ENCODE measurements around the gene HOXD3.

Gene HOXD3

DNA sequence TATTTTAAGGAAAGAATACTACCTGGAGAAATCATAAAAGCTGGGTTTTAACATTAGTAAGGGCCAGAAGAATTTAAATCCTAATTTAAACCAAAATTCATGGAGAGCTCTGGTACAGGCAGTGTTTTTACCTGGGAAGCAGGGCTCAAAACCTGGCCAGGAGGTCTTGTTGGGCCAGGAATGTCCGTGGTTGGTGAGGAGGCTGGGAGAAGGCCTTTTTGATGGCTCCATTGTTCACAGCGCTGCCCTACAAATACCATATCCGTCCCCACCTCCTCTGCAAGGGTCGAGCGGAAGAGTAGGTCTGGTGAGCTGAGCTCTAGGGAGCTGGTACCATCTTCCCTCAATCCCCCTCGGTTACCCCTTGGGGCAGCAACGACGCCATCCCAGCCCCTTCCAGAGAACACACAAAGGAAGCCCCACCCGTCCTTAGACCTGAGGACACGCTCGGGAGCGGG lies 20.5 kb downstream of the HOXD3 start:
- no peak for DNase-seq (ENCODE audit: low read depth in 3 of 3)

DNA sequence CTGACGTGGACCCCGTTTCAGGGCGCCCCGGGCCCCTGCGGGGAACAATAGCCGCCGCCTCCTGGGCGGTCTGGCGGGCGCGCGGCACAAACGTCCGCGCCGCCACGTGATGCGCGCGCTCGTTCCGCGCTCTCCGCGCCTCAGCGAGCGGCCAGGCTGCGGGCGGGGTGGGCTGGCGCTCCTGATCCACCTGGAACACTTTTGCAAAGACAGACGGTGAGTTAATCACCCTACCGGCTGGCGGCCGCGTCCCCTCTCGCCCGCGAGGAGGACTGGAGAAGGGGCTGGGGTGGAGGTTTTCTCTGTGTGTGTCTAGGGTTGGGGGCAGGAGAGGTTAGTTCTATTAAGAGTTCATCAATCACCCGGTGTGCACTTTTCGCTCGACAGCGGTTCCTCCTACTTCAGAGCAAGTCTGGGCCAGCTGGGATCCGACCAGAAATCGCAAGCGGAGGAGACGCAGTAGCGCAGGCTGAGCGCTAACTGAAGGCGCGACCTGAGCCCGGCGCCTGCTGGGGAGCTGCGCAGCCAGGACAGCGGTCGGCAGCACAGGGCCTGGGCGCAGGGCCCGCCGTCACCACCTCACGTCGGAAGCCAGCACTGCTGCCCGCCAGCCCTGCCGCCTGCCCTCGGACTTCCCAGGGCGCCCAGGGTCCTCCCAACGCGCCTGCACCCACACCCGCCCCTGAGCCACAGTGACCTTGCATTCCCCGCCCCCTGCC lies 21.1 kb downstream of the HOXD3 start:
- no peak for DNase-seq (ENCODE audit: low read depth in 3 of 3)

DNA sequence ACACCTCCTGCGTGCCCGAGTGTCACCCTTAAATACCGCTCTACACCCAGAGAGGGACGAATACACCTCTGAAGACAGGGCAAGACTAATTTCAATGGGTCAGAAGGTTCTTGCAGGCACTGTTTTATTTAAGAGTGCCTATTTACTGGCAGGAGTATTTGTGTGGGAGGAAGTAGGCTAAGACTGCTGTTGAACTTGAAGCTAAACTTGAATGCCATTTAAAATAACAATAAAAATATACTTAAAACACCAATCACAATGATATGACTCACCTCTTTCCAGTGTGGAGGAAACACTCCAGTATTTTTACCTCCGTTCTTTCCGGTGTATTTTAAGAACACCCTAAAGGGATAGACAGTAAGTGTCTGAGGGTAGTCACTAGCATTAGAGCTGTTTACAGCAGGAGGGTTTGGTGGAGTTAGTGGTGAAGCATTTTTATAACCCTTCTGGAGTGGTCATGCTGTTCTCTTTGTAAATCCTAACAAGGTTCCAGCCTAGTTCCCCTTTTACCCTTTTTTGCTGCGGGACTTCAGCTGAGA lies 21.7 kb downstream of the HOXD3 start:
- no peak for DNase-seq (ENCODE audit: low read depth in 3 of 3)

DNA sequence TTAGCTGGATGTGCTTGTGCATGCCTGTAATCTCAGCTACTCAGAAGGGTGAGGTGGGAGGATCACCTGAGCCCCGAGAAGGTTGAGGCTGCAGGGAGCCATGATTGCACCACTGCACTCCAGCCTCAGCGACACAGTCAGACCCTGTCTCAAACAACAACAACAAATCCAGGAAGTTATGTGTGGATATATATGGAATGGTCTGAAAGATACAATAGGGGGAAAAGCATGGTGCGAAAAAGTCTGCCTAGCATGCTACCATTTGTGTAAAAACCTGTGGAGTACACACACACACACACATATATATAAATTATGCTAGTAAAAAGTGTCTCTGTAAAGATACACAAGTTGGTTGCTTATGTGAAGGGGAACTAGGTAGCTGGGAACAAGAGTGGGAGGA lies 24.4 kb downstream of the HOXD3 start:
- DNase-seq (ENCODE audit: low read depth in 3 of 3), result no peak

DNA sequence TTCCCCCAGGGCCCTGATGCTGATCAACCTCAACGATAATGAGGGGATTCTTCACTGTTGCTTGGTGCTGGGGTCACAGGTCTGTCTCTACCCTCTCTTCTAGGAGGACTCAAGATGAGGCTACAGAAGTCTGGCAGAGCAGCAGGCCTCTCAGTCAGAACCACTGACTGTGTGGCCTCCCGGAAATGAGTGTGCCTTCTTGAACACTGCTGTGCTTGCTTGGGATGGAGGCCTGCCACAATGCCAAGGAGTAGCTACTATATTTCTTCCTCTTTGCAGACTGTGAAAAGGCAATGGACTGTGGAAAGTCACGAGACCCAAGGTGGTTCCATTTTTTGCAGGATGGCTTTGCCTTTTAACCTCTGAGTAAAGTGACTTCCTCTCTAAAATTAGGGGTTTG lies 25.6 kb downstream of the HOXD3 start:
- DNase-seq (ENCODE audit: low read depth in 3 of 3), result no peak

DNA sequence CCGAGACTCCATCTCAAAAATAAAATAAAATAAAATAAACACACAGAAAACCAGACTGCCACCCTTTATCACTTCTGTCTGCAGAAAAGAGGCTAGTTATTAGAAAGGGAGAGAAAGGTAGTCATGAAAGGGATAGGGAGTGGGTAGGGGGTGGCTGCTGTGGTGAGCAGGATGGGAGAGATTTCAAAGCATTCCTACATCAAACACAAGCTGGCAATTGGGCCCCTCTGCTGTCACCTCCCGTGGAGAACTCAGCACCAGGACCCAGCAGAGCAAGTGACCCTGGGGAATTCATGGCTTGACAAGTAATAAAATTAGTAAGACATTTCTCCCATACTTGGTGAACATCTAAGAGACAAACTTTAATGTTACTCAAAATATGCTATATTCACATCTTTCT lies 27.6 kb downstream of the HOXD3 start:
- DNase-seq (ENCODE audit: low read depth in 3 of 3), result no peak

DNA sequence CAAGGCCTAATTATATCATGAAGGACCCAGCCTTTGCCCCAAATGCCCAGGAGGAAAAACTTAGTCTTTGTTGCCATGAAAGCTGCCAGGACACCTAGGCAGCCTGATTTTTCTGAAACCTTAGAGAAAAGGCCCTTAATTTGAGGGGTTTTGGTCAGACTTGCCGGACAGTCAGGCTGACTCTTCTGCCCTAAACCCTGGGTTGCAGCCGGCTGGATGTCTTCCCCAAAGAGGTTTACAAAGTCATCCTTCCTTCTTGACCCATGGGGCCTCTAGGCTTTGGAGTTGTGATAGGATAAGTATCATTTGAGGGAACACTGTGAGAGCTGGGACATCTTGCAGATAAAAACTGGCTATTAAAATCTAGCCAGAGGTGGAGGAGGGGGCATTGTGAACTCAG lies 28.9 kb downstream of the HOXD3 start:
- DNase-seq (ENCODE audit: low read depth in 3 of 3), result no peak

DNA sequence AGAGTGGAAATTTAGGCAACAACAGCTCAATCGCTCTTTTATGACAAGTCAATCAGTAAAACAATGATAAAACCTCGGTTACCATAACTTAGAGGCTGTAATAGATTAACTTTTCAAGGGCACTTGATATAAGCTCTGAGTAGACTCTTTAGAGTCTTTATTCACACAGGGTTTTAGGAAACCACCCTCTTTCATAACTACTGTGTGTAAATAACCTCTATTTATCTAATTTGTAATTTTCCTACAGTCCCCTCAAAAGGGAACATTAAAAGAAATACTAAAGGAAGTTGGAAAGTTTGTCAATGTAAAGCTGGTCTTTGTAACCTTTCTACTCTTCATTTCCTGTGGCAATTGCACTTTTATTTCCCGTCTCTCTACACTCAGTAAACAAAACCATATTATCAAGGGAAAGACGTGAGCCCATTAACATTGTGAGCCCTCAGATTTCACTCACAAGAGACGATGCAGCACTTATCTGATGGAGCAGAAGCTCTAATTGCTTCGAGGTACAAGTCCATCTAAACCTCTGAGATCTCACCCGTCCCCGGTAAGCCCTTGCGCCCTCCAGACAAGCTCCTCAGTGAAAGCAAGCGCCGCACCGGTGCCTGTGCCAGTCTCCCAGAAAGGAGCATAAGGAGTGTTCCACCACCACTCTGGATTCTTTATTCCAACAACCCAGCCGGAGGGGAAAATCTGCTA lies 30.2 kb downstream of the HOXD3 start:
- no peak for DNase-seq (ENCODE audit: low read depth in 3 of 3)

DNA sequence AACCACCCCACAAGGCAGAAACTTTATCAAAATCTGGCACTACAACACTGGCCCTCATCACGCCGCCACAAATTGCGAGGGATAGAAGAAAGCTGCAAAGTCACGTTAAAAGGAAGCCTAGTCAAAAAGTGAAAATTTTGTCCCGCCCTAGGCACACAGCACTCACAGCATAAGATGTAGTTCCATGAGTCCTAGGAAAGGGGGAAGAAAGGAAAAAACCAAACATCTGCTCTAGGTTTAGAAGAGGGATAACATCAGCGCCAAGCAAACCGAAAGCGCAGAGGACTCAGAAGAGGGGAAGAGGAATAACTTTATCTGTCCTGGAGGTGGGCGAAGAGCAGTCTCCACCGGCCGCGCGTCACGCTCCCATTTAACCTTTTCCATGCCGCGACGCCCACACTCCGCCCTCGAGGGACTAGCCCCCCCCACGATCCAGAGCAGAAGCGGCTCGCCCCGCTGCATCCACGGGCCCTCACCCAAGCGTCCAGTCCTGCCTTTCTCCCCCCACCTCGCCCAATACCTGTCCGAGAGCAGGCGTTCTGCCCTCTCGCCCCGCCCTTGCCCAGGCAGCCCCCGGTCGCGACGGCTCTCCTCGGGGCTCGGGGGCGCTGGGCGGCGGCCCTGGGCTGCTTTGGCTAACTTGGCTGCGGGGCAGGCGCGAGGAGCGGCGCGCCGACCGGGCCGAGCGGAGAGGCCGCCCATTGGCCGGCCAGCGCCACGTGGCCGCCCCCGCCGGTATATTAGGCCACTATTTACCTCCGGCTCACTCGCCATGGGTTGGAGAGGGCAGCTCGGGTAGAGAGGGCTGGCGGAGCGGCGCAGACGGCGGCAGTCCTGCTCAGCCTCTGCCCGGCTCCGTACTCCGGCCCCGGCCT lies 31.0 kb downstream of the HOXD3 start, which contains the start of gene HOXD1:
HOXD1 (plus strand) TSS at position 770 of the 875 bp plus-strand sequence. CDS start 134 bp downstream, outside the sequence.
- DNase-seq (ENCODE audit: low read depth in 3 of 3), result no peak

DNA sequence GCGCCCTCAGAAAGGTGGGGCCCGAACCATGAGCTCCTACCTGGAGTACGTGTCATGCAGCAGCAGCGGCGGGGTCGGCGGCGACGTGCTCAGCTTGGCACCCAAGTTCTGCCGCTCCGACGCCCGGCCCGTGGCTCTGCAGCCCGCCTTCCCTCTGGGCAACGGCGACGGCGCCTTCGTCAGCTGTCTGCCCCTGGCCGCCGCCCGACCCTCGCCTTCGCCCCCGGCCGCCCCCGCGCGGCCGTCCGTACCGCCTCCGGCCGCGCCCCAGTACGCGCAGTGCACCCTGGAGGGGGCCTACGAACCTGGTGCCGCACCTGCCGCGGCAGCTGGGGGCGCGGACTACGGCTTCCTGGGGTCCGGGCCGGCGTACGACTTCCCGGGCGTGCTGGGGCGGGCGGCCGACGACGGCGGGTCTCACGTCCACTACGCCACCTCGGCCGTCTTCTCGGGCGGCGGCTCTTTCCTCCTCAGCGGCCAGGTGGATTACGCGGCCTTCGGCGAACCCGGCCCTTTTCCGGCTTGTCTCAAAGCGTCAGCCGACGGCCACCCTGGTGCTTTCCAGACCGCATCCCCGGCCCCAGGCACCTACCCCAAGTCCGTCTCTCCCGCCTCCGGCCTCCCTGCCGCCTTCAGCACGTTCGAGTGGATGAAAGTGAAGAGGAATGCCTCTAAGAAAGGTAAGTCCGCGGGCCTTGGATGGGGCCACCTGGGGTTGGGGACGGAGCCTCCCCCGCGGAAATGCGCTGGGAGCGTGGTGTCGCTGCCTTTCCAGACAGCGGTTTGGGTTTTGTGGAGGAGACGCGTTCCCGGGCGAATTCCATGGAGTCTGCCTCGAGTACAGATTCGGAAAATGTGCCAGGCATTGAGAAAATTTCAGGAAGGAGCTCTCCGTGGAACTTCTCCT lies 31.9 kb downstream of the HOXD3 start:
- DNase-seq (ENCODE audit: low read depth in 3 of 3), result no peak

DNA sequence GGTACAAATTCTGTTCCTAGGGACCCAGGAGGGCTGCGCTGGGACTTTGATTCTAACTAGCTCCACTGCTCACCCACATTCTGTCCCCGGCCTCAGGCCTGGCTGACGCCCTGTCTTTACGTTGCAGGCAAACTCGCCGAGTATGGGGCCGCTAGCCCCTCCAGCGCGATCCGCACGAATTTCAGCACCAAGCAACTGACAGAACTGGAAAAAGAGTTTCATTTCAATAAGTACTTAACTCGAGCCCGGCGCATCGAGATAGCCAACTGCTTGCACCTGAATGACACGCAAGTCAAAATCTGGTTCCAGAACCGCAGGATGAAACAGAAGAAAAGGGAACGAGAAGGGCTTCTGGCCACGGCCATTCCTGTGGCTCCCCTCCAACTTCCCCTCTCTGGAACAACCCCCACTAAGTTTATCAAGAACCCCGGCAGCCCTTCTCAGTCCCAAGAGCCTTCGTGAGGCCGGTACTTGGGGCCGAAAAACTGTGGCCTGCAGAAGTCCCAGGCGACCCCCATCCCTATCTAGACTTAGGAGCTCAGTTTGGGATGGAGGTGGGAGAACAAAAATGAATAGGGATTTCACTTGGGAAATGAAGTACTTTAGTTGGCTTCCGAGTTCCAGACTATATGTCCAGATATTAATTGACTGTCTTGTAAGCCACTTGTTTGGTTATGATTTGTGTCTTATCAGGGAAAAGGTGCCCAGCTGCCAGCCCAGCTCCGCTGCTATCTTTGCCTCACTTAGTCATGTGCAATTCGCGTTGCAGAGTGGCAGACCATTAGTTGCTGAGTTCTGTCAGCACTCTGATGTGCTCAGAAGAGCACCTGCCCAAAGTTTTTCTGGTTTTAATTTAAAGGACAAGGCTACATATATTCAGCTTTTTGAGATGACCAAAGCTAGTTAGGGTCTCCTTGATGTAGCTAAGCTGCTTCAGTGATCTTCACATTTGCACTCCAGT lies 32.9 kb downstream of the HOXD3 start:
- no peak for DNase-seq (ENCODE audit: low read depth in 3 of 3)

DNA sequence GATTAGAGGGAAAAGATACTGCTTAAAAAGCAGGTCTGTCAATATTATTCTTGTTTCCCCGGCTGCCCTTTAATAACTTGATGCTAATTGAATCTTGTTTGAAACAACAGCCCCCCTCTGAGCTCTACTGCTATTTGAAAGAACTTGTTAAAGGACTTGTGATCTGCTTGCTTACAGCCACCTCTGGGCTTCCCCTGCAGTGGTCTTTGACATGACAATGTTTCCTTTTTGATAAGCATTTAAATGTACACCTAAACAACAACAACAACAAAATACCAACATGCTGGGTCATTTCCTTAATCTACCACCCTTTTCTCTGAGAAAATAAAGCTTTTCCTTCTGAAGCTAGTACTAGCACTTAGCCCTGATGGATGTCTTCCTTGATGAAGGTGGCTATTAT lies 35.2 kb downstream of the HOXD3 start:
- DNase-seq (ENCODE audit: low read depth in 3 of 3), result no peak

DNA sequence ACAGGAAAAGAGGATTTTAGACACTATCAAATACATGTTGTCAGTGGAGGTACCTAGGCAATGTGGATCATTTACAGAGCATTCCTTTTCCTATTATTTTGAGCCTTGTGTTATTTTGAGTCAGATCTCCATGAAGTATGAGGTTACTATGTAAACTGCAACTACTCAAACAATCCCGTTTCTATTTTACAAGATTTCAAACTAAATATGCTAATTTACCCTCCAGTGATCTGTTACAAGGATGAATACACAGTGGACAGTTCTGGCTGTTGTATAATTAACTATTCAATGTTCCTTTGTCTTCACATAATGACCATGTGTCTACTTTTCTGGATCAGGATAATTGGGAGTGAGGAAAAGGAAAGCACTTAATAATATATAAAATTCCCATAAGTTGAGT lies 35.9 kb downstream of the HOXD3 start:
- DNase-seq (ENCODE audit: low read depth in 3 of 3), result no peak

DNA sequence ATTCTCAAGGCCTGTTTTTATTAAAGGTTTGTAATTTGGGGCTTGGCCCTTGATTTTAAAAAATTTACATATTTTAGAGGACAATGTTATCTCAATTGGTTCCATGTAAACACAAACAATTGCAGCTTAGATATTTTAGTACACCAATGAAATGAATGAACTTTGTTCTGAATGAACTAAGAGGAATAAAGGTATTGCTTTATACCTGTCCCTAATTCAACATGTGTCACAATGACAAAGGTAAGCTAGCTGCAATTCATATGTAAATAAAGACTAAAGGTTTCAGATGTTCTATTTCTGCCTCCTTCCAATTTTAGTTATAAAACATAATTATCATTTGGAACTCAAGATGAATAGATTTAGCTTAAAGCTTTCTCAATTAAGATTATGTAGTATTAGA lies 42.8 kb downstream of the HOXD3 start:
- no peak for DNase-seq (ENCODE audit: low read depth in 3 of 3)

DNA sequence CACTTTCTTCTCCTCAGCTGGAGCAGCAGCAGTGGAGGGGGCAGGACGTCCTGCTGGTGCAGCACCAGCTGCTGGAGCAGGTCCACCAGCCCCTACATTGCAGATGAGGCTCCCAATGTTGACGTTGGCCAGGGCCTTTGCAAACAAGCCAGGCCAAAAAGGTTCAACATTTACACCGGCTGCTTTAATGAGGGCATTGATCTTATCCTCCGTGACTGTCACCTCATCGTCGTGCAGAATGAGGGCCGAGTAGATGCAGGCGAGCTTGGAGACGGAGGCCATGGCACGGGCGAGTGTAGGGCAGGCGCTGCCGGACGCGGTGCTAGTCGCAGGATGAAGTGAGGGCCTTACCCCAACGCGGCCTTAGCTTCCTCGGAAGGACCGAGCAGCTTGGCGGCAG lies 43.9 kb downstream of the HOXD3 start:
- DNase-seq (ENCODE audit: low read depth in 3 of 3), result no peak

DNA sequence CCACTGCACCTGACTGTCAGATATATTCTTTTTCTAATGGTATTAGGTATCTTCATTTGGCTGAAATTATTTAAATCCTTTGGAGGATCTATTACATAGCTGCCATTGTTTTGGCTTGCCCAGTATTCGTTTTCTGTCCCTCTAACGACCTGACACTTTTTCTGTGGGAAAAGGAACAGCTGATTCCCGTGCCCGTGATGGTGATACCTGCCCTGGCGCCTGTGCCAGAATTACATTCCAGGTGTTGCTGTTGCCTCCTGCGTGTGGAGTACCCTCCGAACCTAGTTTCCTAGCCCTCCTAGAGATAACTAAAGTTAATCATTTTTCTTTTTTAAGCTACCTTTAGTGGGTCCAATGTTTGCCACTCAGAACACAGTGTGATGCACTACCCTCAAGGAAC lies 45.4 kb downstream of the HOXD3 start:
- DNase-seq (ENCODE audit: low read depth in 3 of 3), result no peak

DNA sequence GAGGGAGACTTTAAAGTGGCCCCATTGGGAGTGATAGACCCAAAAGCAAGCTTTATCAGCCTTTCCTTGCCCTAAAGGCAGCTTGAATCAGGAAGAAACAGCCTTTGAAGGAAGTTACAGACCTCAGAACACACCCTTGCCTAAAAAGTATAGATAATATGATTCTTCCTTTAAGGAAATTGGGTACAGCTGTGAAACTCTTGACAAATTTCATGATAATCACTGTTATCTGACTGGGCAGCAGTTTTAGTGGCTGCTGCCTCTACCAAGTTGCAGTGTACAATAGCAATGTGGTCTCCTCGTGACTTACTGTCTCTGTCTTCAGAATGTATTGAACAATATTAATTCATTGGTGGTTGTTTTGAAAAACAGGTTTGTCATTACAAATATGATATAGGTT lies 48.0 kb downstream of the HOXD3 start:
- DNase-seq (ENCODE audit: low read depth in 3 of 3), result no peak

DNA sequence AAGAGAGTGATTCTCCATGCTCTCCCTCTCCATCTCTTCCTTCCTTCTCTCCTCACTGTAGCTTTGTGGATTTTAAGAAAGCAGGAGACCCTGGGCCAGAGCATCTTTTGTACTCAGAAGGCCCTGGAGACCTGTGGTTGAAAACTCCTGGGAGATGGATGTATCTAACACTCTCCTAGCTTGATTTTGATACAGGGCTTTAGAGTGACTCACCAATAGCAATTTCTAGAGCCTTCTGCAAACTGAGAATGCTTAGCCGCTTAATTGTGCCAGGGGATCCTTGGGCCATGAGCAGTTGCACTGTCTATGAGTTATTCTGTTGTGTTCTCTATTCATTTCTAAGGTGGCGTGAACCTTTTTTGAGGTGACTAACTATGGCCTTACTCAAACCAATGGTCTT lies 49.0 kb downstream of the HOXD3 start:
- no peak for DNase-seq (ENCODE audit: low read depth in 3 of 3)

DNA sequence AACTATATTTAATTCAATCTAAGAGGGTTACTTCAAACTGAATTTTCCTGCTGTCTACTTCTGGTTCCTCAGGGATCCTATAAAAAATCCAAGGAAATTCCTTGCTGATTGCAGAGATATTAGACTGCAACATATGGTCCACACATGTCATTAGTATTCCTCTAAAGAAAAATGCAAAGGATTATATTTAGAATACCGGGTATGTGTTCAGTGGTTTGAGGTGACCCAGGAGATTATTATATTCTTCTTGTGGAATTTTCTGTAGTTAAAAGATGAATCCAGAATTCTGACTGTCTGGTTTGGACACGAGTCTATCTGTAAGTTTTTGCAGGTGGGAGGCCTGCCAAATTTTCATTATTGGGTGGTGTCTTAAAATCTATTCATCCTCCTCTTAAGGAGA lies 49.6 kb downstream of the HOXD3 start:
- no peak for DNase-seq (ENCODE audit: low read depth in 3 of 3)

DNA sequence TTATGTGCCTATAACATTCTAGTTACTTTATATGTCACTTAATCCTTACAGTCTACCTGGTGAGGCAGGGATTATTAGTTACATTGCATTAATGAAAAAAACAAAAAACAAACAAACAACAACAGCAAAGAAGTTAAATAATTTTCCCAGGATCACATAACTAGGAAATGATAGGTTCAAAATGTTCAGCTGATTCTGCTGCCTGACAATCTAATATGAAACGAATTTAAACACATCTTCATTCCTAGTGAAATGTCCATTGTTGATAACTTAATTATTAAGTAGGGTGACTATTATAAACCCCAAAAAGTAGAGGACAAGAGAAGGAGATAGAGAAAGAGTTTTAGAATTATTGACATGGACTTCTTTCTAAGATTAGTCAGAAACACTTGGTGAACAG lies 54.0 kb downstream of the HOXD3 start:
- no peak for DNase-seq (ENCODE audit: low read depth in 3 of 3)
